EL (cell line): ENCODE data around the gene DGCR2.
"Not testable (repeated sequence)": the region's sequence is repeated elsewhere in the genome, so short reads cannot be mapped to it uniquely, and the experiment has no call there.

Experiments used
- DNase-seq: peaks from one replicate; pipeline ENCODE4 v3.0.0-alpha.2; 2016

The DGCR2 gene

DNA sequence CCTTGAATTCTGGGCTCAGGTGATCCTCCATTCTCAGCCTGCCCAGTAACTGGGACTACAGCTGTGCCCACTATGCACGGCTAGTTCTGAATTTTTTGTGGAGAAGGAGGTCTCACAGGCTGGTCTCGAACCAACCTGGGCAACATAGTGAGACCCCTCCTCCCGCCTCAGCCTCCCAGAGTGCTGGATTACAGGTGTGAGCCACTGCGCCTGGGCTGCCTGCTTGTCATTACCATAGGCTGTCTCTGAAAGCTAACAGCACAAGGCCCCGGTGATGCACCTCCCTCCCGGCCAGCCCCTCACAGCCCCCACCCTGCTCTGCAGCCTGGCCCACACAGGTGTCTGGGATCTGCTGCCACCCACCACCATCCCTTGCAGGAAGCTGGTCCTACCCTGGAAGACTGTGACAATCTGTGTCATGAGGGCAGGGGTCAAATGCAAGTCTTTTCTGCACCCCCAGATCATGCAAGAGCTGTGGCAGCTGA is 82.4 kb downstream of the DGCR2 start:
- DNase-seq: no peak

DNA sequence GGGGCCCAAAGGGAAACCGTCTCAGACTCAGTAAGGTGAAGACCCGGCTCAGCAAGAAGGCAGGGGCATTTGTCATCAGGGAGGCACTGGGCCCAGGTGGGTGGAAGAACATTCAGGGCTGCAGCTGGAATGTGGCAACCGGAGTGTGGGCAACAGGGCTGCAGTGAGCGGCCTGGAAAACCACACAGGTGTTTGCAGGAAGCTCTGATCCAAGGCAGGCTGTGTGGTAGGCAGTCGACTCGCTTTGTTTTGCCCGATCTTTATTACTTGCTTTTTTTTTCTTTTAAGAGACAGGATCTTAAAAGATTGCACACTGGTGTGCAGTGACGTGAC is 82.8 kb downstream of the DGCR2 start:
- DNase-seq: no peak

GRCh38 chr22:19038728-19039447 is 83.3 kb downstream of the DGCR2 start:
- DNase-seq: no peak

- DNase-seq: no peak
Observed at GRCh38 chr22:19038164-19038546, 84.1 kb downstream of the DGCR2 start.

- DNase-seq: no peak
Observed at GRCh38 chr22:19037282-19038163, 84.7 kb downstream of the DGCR2 start.

DNA sequence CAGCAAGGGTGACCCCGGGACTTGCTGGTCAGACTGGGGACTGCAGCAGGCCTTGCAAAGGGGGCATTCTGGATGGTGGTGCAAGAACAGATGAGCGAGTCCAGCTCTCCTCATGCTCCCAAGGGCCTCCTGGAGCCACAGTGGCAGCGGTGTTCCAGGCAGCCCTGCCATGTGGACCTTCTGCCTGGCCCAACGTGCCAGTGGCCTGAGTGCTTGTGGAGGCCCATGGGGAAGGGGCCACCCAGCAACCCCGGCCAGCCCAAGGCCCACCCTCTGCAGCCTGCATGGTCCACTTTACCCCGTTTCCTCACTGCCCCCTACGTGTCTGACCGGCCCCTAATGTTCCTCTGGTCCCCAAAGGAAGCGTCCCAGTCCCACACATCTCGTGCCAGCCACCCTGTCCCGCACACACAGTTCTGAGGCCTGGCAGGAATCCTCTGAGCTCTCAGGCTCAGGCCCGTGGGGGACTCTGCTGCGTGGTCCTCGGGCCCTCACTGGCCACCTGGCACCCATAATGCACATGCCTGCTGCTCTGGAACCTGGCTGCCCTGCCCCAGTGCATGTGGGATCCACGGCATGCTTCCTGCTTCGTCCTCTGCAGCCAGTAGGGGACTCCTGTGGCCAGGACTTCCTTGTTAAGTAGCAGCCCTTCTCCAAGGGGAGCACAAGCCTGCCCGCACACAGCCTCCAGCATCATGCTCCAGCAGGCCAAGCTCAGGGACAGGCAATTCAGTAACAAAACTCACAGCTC is 85.5 kb downstream of the DGCR2 start:
- DNase-seq: no peak

DNA sequence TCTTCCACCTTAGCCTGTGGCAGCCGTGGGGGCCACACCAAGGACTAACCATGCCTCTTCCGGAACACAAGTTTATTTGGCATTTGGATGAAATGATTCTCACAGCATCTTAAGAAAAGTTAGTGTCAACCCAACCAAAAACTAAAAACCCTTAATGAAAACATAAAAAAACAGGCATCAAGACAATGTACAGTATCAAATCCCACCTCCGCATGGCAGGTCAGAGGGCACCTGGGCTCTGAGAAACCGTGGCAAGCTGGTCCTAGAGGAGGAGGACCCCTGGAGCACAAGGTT is 86.0 kb downstream of the DGCR2 start:
- DNase-seq: no peak

GRCh38 chr22:19035474-19036228 is 86.6 kb downstream of the DGCR2 start:
- no peak for DNase-seq

- not testable (repeated sequence) for DNase-seq
Observed at GRCh38 chr22:19035126-19035473, 87.1 kb downstream of the DGCR2 start.

GRCh38 chr22:19034724-19035120 is 87.5 kb downstream of the DGCR2 start:
- not testable (repeated sequence) for DNase-seq

DNA sequence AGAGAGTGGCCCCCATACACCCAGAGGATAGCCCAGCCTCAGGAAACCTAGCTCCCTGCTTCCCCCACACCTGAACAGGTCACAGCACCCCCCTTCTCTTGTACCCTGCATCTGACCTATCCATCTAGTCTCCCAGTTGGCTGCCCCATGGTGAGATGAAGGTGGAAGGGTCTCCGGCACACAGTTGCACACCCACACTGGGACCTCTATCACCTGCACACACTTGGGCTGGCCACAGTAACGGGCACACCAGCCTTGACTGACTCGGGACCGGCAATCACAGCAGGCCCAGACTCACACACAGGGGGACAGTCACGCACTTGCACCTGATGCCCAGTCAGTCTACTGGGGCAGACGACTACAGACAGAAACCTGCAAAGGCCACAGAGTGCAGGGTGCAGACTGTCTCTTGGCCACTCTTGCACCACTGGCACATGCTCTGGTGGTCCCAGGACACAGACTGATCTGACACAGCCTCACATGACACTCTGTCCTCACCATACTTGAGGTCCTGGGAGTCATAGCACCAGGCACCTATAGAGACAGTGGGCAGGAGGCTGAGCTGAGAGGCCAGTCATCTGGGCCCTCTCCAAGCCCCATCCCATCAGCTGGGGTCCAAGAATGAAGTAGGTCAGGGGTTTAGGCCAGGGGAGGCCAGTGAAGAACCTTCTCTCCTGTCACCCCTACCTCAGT is 88.0 kb downstream of the DGCR2 start:
- DNase-seq: not testable (repeated sequence)

GRCh38 chr22:19033568-19033905 is 88.7 kb downstream of the DGCR2 start:
- not testable (repeated sequence) for DNase-seq

GRCh38 chr22:19032898-19033567 is 89.2 kb downstream of the DGCR2 start:
- DNase-seq: not testable (repeated sequence)

DNA sequence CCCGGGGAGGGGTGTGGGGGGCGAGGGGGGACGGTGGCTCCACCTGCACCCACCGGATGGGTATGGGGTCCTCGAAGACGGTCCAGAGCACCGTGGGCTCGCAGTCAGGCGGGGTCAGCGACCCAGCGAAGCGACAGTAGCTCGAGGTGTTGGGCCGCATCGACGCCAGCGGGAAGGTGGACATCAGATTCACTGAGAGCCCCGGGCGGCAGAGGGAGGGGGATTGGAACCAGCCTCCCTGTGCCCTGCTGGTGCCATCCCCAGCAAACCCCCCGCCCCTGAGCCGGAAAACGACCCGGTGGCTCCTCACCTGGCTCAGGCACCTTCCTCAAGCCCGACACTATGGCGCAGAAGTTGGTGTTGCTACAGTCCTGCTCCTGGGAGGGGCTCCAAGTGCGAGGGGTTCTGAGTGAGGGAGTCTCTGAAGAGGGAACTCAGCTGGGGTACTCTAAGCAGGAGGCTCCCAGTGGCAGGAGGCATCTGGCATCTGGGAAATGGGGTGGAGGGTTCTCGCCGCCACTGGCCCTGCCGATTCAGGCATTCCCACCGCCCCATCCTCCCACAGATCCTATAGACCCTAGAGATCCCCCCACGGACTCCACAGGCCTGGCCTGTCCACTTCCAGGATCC is 89.9 kb downstream of the DGCR2 start:
- not testable (repeated sequence) for DNase-seq

DNA sequence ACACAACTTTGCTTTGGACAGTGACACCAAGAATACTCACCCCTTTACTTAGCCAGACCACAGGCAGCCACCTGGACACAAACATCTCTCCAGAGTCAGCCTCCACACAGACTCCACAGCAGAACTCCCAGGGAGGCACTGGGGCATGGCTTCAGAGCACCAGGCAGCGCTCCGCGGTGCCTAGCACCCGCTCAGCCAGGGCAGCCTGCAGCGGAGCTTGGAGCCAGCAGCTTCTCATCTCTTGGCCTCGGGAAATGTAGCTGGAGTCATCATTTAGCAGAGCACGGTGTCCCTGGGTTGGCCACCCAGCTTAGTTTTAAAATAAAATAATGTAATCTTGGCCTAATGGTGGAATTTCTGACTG is 91.3 kb downstream of the DGCR2 start:
- DNase-seq: not testable (repeated sequence)

DNA sequence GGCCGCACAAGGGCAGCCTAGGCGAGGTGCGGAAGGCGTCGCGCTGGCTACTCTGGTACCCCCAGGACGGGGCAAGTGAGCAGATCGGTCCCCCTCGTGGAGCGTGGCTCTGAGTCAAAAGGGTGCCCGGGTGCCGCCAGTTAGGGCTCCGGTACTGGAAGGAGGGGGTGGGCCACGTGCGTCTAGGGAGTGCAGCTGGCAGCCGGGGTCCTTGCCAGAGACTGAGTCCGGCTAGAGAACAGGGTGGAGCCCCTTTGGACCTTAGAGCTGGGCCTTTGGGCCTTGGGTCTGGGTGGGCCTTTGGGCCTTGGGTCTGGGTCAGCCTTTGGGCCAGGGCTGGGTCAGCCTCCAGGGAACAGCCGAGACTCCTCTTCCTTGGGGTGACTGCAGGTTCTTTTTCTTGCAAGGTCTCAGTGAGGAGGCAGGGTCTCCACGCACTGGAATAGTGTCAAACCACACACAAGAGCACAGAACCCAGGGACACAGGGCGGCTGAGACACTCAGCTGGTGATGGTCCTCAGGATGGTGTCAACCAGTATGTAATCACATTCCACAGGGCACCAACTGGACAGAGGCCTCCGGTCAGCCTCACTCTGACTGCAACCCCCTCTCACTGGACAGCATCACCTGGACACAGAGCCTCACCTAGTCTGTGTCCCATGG is 91.9 kb downstream of the DGCR2 start:
- DNase-seq: not testable (repeated sequence)

DNA sequence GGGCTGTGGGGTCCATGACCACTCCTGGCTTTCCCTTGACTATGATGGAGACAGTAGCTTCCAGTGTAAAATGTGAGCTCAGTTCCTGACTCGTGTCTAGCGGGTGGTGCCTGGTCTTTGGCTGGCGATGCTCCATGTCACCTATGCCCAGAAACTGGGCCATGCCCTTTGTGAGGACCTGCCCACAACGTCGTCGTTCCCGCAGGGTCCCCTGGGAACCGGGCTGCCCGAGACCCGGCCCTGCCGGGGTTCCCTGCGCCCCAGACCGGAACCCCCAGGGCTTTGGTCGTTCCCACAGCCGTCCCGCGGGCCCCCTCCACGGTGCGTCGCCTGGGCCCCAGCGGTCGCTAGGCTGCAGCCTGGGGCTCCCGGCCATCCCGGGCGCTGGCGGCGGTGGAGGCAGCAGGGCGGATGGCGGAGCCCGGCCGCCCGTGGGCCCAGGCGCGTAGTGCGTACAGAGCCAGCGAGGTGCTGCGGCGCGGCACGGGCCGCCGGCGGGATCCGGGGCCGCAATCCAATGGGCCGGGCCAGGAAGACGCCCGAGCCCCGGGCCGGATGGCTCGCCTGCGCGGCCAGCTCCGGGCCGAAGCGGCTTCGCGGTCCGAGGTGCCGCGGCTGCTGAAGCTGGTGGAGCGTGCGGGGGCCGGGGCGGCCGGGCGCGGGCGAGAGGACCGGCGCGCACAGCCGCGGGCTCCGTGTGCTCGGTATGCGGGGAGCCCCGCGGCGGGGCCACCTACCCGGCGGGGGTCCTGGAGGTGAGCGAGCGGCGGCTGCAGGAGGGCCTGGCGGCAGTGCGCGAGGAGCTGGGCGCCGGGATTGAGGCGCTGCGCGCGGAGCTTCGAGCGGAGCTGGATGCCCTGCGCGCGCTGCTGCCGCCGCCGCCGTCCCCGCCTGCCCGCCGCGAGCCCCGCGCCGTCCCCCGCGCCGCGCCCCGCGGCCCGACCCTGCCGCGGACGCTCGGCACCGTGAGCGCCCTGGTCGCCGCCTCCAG is 92.8 kb downstream of the DGCR2 start:
- DNase-seq: not testable (repeated sequence)

DNA sequence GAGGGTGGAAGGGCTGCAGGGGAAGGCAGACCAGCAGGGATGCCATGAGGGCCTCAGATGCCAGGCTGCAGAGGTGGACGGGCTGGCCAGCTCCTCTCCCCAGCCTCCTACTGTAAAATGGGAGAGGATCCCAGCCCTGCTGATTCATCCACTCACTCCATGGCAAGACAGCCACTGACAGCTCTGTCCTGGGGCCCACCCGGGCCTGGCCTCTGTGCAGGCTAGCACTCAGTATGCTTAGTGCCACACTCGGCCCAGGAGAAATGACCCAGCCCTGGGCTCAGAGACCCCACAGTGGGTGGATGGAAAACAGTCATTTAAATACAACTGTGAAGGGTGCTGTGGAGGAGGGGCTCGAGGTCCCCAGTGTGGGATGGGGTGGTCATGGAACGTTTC is 94.2 kb downstream of the DGCR2 start:
- not testable (repeated sequence) for DNase-seq

DNA sequence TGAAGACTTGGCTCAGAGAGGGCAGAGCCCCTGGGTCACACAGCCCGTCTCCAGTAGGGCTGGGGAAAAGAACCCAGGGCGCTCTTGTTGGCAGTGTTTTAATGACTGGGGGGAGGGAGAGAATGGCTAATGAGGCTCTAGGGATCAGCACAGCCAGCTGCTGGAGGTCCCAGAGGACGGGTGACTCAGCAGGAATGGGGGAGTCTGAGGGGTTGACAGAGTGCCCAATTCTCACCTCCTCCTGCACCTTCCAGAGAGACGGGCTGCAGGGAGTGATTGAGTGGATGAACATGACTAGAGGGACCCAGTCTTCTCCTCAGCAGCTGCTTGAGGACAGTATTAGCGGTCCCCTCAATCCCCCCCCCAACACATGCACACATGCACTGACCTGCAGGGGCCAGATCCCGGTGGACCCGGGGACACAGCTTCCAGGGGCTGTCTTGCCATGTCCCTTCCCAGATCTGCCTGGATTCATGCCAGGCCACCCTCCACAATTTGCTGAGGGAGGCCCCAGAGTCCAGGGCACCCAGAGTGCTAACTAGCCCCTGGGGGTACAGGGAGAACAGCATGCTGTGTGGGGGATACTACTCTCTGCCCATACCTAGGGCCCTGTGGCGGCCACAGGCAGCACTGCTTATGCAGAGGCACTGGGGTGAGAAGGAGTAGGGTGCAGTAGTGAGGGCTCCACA is 94.7 kb downstream of the DGCR2 start:
- DNase-seq: not testable (repeated sequence)
